K562 (cell line): ENCODE results near the gene EFNA5. TPM values are rescaled to one million over a fixed set of nuclear protein-coding genes. Genes with fewer than 3 reads are reported as not detected.

Experiments
- ATAC-seq: fragments of 200-7000 bp; cut with Tn5 transposase; 3 replicates; pipeline ENCODE4 v1.9.1; 2020; ENCODE audit warnings: moderate library complexity
- BruUV-seq: library from RNA; stranded (reverse); fragments of 400-500 nt; replicated peaks from 2 replicates; lab custom pipeline; 2021; lab: Mats Ljungman, UMichigan
- CTCF ChIA-PET: fragments of 300-600 bp; formaldehyde crosslinking; extraction: SDS; loops from one replicate; lab custom pipeline; 2021; ENCODE audit warnings: low intra/inter-chr PET ratio; lab: Yijun Ruan, JAX
- POLR2A ChIA-PET: fragments of 300-600, 350-650 bp; sonication (Branson Sonifier 250); formaldehyde crosslinking; extraction: SDS; loops from one replicate; lab custom pipeline; 2021; ENCODE audit warnings: antibody characterized with exemption, inconsistent platforms; lab: Yijun Ruan, JAX
- DNase-seq, 4 experiments: peaks; one replicate each; pipeline versions ENCODE4 v3.0.0 to v3.0.0-alpha.2; 2011 to 2018; ENCODE audit warnings: low spot score in 3 of 4, mixed read lengths in 3 of 4; ENCODE audit errors: extremely low read depth in 1 of 4
- FAIRE-seq: peaks from 2 replicates; lab custom pipeline; 2011; peaks lifted over from hg19 to GRCh38; lab: Jason Lieb, UNC
- H2AFZ ChIP-seq: 2 replicates; pipeline ENCODE4 v1.6.0; 2011; ENCODE audit warnings: low read depth, low read length, control low read depth, inconsistent platforms
- H3K27ac ChIP-seq: fragments of 200-600 bp; 3 replicates; pipeline ENCODE4 v1.8.0; 2011; ENCODE audit warnings: low read depth, mild to moderate bottlenecking, control low read depth, inconsistent platforms, low read length, moderate library complexity, mixed read lengths; ENCODE audit errors: extremely low read depth
- H3K27me3 ChIP-seq, 2 experiments: fragments of 300-600 bp in 1 of 2; 2 replicates in 1 of 2; 3 replicates in 1 of 2; pipeline versions ENCODE4 v1.6.0 to v1.8.0; 2011; ENCODE audit warnings: inconsistent platforms in 2 of 2, low read length in 2 of 2, mild to moderate bottlenecking in 1 of 2, mixed read lengths in 1 of 2, moderate library complexity in 1 of 2; ENCODE audit not compliant: control insufficient read depth in 2 of 2, insufficient read depth in 2 of 2
- H3K36me3 ChIP-seq: fragments of 300-600 bp; 3 replicates; pipeline ENCODE4 v1.8.0; 2011; ENCODE audit warnings: mild to moderate bottlenecking, low read length, inconsistent platforms; ENCODE audit not compliant: control insufficient read depth, insufficient read depth
- H3K4me1 ChIP-seq, 2 experiments: fragments of 200-600 bp in 1 of 2; replicated peaks in 1 of 2; 2 replicates in 1 of 2; 3 replicates in 1 of 2; pipeline versions ENCODE4 v1.5.1 to v1.8.0; 2011; ENCODE audit warnings: inconsistent platforms in 2 of 2, low read length in 2 of 2, mild to moderate bottlenecking in 1 of 2, mixed read lengths in 1 of 2, moderate library complexity in 1 of 2; ENCODE audit not compliant: control insufficient read depth in 2 of 2, insufficient read depth in 2 of 2
- H3K4me2 ChIP-seq: 2 replicates; pipeline ENCODE4 v1.6.1; 2011; ENCODE audit warnings: low read length, control low read depth, inconsistent platforms, mixed read lengths; ENCODE audit not compliant: insufficient read depth
- H3K4me3 ChIP-seq: fragments of 200-600 bp; sonication (generic), shearing (Covaris generic); 2 replicates; pipeline ENCODE4 v1.5.1; 2016; ENCODE audit warnings: control low read depth, inconsistent platforms
- H3K79me2 ChIP-seq: fragments of 200-600 bp; 3 replicates; pipeline ENCODE4 v1.8.0; 2011; ENCODE audit warnings: low read length, inconsistent platforms; ENCODE audit not compliant: control insufficient read depth, insufficient read depth
- H3K9ac ChIP-seq, 2 experiments: 2 replicates each; pipeline versions ENCODE4 v1.6.0 to v1.6.1; 2011; ENCODE audit warnings: low read depth in 2 of 2, low read length in 2 of 2, control low read depth in 1 of 2, inconsistent platforms in 1 of 2, mild to moderate bottlenecking in 1 of 2, mixed read lengths in 1 of 2; ENCODE audit not compliant: insufficient read depth in 1 of 2
- H3K9me1 ChIP-seq: one replicate; pipeline ENCODE4 v1.6.0; 2011; ENCODE audit warnings: inconsistent platforms, mild to moderate bottlenecking, low read length, moderate library complexity; ENCODE audit not compliant: control insufficient read depth, insufficient read depth
- H3K9me3 ChIP-seq: replicated peaks from 2 replicates; pipeline ENCODE4 v1.5.1; 2011; ENCODE audit warnings: low read depth, low read length, inconsistent platforms; ENCODE audit not compliant: control insufficient read depth, insufficient read depth
- H4K20me1 ChIP-seq: replicated peaks from 2 replicates; pipeline ENCODE4 v1.6.1; 2011; ENCODE audit warnings: low read length, inconsistent platforms, mixed read lengths; ENCODE audit not compliant: control insufficient read depth, insufficient read depth
- CHCHD3 ChIP-seq: fragments of 250-450 bp; sonication (Bioruptor Pico); IDR thresholded peaks from 2 replicates; pipeline ENCODE4 v2.1.2; 2022; ENCODE audit warnings: mild to moderate bottlenecking
- COPS2 ChIP-seq: fragments of 450-650 bp; conservative IDR thresholded peaks from 2 replicates; pipeline ENCODE4 v1.6.1; 2016; ENCODE audit warnings: mild to moderate bottlenecking, moderate library complexity
- CTBP1 ChIP-seq: fragments of 450-650 bp; IDR thresholded peaks from 2 replicates; pipeline ENCODE4 v1.6.1; 2016; ENCODE audit warnings: borderline replicate concordance
- ELF4 ChIP-seq: fragments of 450-650 bp; formaldehyde crosslinking; IDR thresholded peaks from 2 replicates; pipeline ENCODE4 v1.4.0; 2022; ENCODE audit warnings: missing genetic modification characterization
- FOXO4 ChIP-seq: fragments of 450-650 bp; formaldehyde crosslinking; IDR thresholded peaks from 2 replicates; pipeline ENCODE4 v1.4.0; 2020; ENCODE audit warnings: mild to moderate bottlenecking, moderate library complexity
- IRF1 ChIP-seq: sonication (generic); formaldehyde crosslinking; IDR thresholded peaks from 2 replicates; pipeline ENCODE4 v1.8.0; 2022; ENCODE audit warnings: missing genetic modification reagents, mild to moderate bottlenecking, borderline replicate concordance
- KDM2B ChIP-seq: fragments of 250-450 bp; sonication (Bioruptor Pico); IDR thresholded peaks from 2 replicates; pipeline ENCODE4 v1.8.0; 2021; ENCODE audit warnings: mild to moderate bottlenecking, moderate library complexity
- LCOR ChIP-seq: sonication (generic); formaldehyde crosslinking; IDR thresholded peaks from 2 replicates; pipeline ENCODE4 v1.8.0; 2022; ENCODE audit warnings: mild to moderate bottlenecking, missing genetic modification reagents
- MED1 ChIP-seq: sonication (generic); formaldehyde crosslinking; IDR thresholded peaks from 2 replicates; pipeline ENCODE4 v1.8.1; 2023; ENCODE audit warnings: missing genetic modification reagents, borderline replicate concordance
- PHF20 ChIP-seq: fragments of 450-650 bp; IDR thresholded peaks from 2 replicates; pipeline ENCODE4 v1.6.1; 2018; ENCODE audit not compliant: partially characterized antibody
- SMAD3 ChIP-seq: fragments of 450-650 bp; formaldehyde crosslinking; conservative IDR thresholded peaks from 2 replicates; pipeline ENCODE4 v1.4.0; 2020; ENCODE audit warnings: mild to moderate bottlenecking
- SMAD4 ChIP-seq: fragments of 250-450 bp; sonication (Bioruptor Pico); conservative IDR thresholded peaks from 2 replicates; pipeline ENCODE4 v1.8.0; 2021; ENCODE audit warnings: inconsistent platforms, mild to moderate bottlenecking, moderate library complexity
- TEAD4 ChIP-seq, 2 experiments: sonication (generic) in 1 of 2; formaldehyde crosslinking in 1 of 2; IDR thresholded peaks; 2 replicates each; pipeline versions ENCODE4 v1.6.1 to v1.8.0; 2012 to 2022; ENCODE audit warnings: borderline replicate concordance in 1 of 2, inconsistent platforms in 1 of 2, low read length in 1 of 2, mild to moderate bottlenecking in 1 of 2, missing genetic modification reagents in 1 of 2
- USF2 ChIP-seq: sonication (generic); formaldehyde crosslinking; IDR thresholded peaks from 2 replicates; pipeline ENCODE4 v1.5.0; 2020; ENCODE audit warnings: missing genetic modification reagents
- ZBTB17 ChIP-seq: fragments of 450-650 bp; formaldehyde crosslinking; IDR thresholded peaks from 2 replicates; pipeline ENCODE4 v1.4.0; 2020; ENCODE audit warnings: mild to moderate bottlenecking
- ZNF12 ChIP-seq: sonication (generic); formaldehyde crosslinking; IDR thresholded peaks from 2 replicates; pipeline ENCODE4 v1.4.0; 2020; ENCODE audit warnings: mild to moderate bottlenecking, missing genetic modification reagents
- ZNF311 ChIP-seq: fragments of 250-450 bp; sonication (Bioruptor Pico); IDR thresholded peaks from 2 replicates; pipeline ENCODE4 v1.4.0; 2020; ENCODE audit warnings: mild to moderate bottlenecking, moderate library complexity
- ZNF41 ChIP-seq: fragments of 250-450 bp; sonication (Bioruptor Pico); conservative IDR thresholded peaks from 2 replicates; pipeline ENCODE4 v1.4.0; 2020; ENCODE audit warnings: mild to moderate bottlenecking
- WGBS: fragments of 100-300 bp; shearing (Covaris generic); methylation state at CpG from one replicate; pipeline ENCODE4 v1.1.6; 2016; ENCODE audit warnings: low coverage, mixed read lengths; ENCODE audit not compliant: insufficient coverage; ENCODE audit errors: missing lambda C conversion rate; 5-methylcytosine and 5-hydroxymethylcytosine counted together
- in situ Hi-C: fragments of 300-500 bp; cut with MboI; formaldehyde crosslinking; loops from 4 replicates; pipeline ENCODE4 v1.15.0; 2018; ENCODE audit warnings: inconsistent platforms, mixed read lengths
- intact Hi-C: fragments of 100-400 bp; cut with micrococcal nuclease; formaldehyde crosslinking; loops from 2 replicates; pipeline ENCODE4 v1.14.2; 2022
- polyA plus RNA-seq, 8 experiments: library from polyadenylated mRNA; depleted of rRNA in 4 of 8; stranded (reverse) in 5 of 8; unstranded in 3 of 8; fragments of >200 nt; fragmentation: Nextera tagmentation in 2 of 8; fragmentation: Illumina TruSeq in 1 of 8; extraction: Ambion mirVana in 2 of 8; extraction: Trizol in 1 of 8; gene quantifications; 2 replicates each; pipeline versions ENCODE4 v1.2.1 to v1.2.3, GENCODE V29; 2011 to 2014; ENCODE audit warnings: inconsistent platforms in 1 of 8, missing spikeins in 1 of 8
- total RNA-seq, 7 experiments: library from RNA; depleted of rRNA in 6 of 7; stranded (reverse); fragments of >200 nt in 6 of 7; fragmentation: Illumina TruSeq in 2 of 7; extraction: Trizol in 2 of 7; gene quantifications; 2 replicates each; pipeline versions ENCODE4 v1.2.1 to v1.2.3, GENCODE V29; 2011 to 2021; ENCODE audit warnings: low replicate concordance in 1 of 7

Gene EFNA5
- total and polyA plus RNA-seq, 9 of the 15 experiments (the other 6 are each of a cell fraction or from before 2014, with no cell fraction given), result 0.20 TPM; not detected in 8

- TF ChIP-seq SMAD4 (CRISPR knock-in tag) (no peak), TEAD4 (IDR thresholded peaks at IDR 0.05; ENCODE audit: low read length) (no peak), TEAD4 (CRISPR knock-in tag; IDR thresholded peaks at IDR 0.05; ENCODE audit: borderline replicate concordance) (no peak)
Observed at GRCh38 chr5:107517185-107518033, 153.3 kb downstream of the EFNA5 start (continued).

GRCh38 chr5:107516452-107517184 is 154.1 kb downstream of the EFNA5 start:
- Histone ChIP-seq H3K4me1 (no peaks in the 10 kb centered on the region), H3K27me3 (no peaks in the 10 kb centered on the region), H4K20me1 (no peaks in the 10 kb centered on the region), H3K4me3 (no peak overlapping the region), H3K9me1 (no peaks in the 10 kb centered on the region), H3K4me2 (no peak overlapping the region), H2AFZ (no peak overlapping the region), H3K9ac (no peak overlapping the region)
- POLR2A ChIA-PET, result no interaction called here
- ATAC-seq, result no peak
- no TSS peak for BruUV-seq
- intact Hi-C loops, result no loop called here
- TF ChIP-seq FOXO4 (no peak), ZNF12 (CRISPR knock-in tag) (no peak), PHF20 (no peak), USF2 (no peak), ZBTB17 (CRISPR knock-in tag) (no peak), KDM2B (CRISPR knock-in tag) (no peak), SMAD4 (CRISPR knock-in tag) (no peak), MED1 (CRISPR knock-in tag) (no peak), ELF4 (CRISPR knock-in tag) (no peak), COPS2 (no peak), ZNF41 (no peak), CTBP1 (no peak), CHCHD3 (CRISPR knock-in tag) (no peak), ZNF311 (no peak), SMAD3 (no peak), LCOR (CRISPR knock-in tag) (no peak), IRF1 (CRISPR knock-in tag) (no peak)
- TF ChIP-seq, all 486 proteins: peak for 0
- no peak for FAIRE-seq
- in situ Hi-C loops, result no loop called here
- CTCF ChIA-PET, result no interaction called here
- no peaks in the 10 kb centered on the region for H3K36me3 ChIP-seq
- H3K79me2 ChIP-seq, result no peaks in the 10 kb centered on the region
- 0% methylated on average over 3 of the region's 3 CpGs for WGBS
- no peak for DNase-seq
- no peaks in the 10 kb centered on the region for H3K9me3 ChIP-seq
- H3K27ac ChIP-seq, result no peak overlapping the region
